PC-3 (cell line): ENCODE results near the gene CYP27A1. TPM values are rescaled to one million over a fixed set of nuclear protein-coding genes. Genes with fewer than 3 reads are reported as not detected.

ENCODE experiments used
- ATAC-seq: fragments of 200-7000 bp; cut with Tn5 transposase; 2 replicates; pipeline ENCODE4 v1.9.1; 2020; ENCODE audit warnings: mild to moderate bottlenecking, moderate library complexity
- BruUV-seq: library from RNA; stranded (reverse); fragments of 400-500 nt; replicated peaks from 2 replicates; lab custom pipeline; 2021; lab: Mats Ljungman, UMichigan
- CTCF ChIA-PET: fragments of 300-600 bp; sonication (Branson Sonifier 250); formaldehyde crosslinking; loops from one replicate; lab custom pipeline; 2022; ENCODE audit warnings: antibody characterized with exemption; lab: Charles Lee
- POLR2A ChIA-PET: fragments of 300-600 bp; sonication (Branson Sonifier 250); formaldehyde crosslinking; loops from one replicate; lab custom pipeline; 2022; ENCODE audit warnings: antibody characterized with exemption; ENCODE audit not compliant: unreplicated experiment; lab: Charles Lee
- DNase-seq: peaks from one replicate; pipeline ENCODE4 v3.0.0-alpha.2; 2015
- H2AFZ ChIP-seq: fragments of 300-600 bp; sonication (generic); 2 replicates; pipeline ENCODE4 v1.6.0; 2016; ENCODE audit warnings: antibody characterized with exemption, low read length
- H3F3A ChIP-seq: fragments of 300-600 bp; sonication (generic); one replicate; pipeline ENCODE4 v1.6.0; 2017; ENCODE audit warnings: antibody characterized with exemption, low read length, control low read depth, mild to moderate bottlenecking; ENCODE audit not compliant: unreplicated experiment
- H3K27ac ChIP-seq: fragments of 300-600 bp; sonication (generic); 2 replicates; pipeline ENCODE4 v1.5.1; 2016; ENCODE audit warnings: mild to moderate bottlenecking, low read length
- H3K27me3 ChIP-seq: fragments of 300-600 bp; sonication (generic); 2 replicates; pipeline ENCODE4 v1.6.1; 2016; ENCODE audit warnings: low read length, mixed read lengths
- H3K36me3 ChIP-seq: fragments of 300-600 bp; sonication (generic); 2 replicates; pipeline ENCODE4 v1.6.1; 2016; ENCODE audit warnings: low read depth, mixed run types, low read length, mixed read lengths
- H3K4me1 ChIP-seq: fragments of 300-600 bp; sonication (generic); 2 replicates; pipeline ENCODE4 v1.5.1; 2016; ENCODE audit warnings: low read length; ENCODE audit not compliant: insufficient read depth
- H3K4me2 ChIP-seq: fragments of 300-600 bp; sonication (generic); 2 replicates; pipeline ENCODE4 v1.6.0; 2016; ENCODE audit warnings: low read length
- H3K4me3 ChIP-seq: fragments of 300-600 bp; sonication (generic); 2 replicates; pipeline ENCODE4 v1.5.1; 2016; ENCODE audit warnings: mild to moderate bottlenecking, low read length, mixed read lengths
- H3K79me2 ChIP-seq: fragments of 300-600 bp; sonication (generic); 2 replicates; pipeline ENCODE4 v1.6.1; 2017; ENCODE audit warnings: low read length, mixed read lengths
- H3K9ac ChIP-seq: fragments of 300-600 bp; sonication (generic); 2 replicates; pipeline ENCODE4 v1.6.0; 2016; ENCODE audit warnings: mild to moderate bottlenecking, low read length
- H3K9me2 ChIP-seq: fragments of 300-600 bp; sonication (generic); replicated peaks from 2 replicates; pipeline ENCODE4 v1.6.1; 2016; ENCODE audit warnings: mixed run types, low read length, mixed read lengths
- H3K9me3 ChIP-seq: fragments of 300-600 bp; sonication (generic); 2 replicates; pipeline ENCODE4 v1.6.1; 2016; ENCODE audit warnings: low read length, mixed read lengths
- H4K20me1 ChIP-seq: fragments of 300-600 bp; sonication (generic); 2 replicates; pipeline ENCODE4 v1.6.1; 2016; ENCODE audit warnings: low read length, mixed read lengths
- CTCF ChIP-seq: fragments of 300-600 bp; sonication (generic); conservative IDR thresholded peaks from 2 replicates; pipeline ENCODE4 v1.5.1; 2017; ENCODE audit warnings: antibody characterized with exemption, low read depth, mild to moderate bottlenecking, low read length
- EZH2 ChIP-seq: fragments of 300-600 bp; sonication (generic); IDR thresholded peaks from one replicate; pipeline ENCODE4 v1.6.1; 2017; ENCODE audit warnings: antibody characterized with exemption, mild to moderate bottlenecking, low read length; ENCODE audit not compliant: unreplicated experiment
- EZH2phosphoT487 ChIP-seq: fragments of 300-600 bp; sonication (generic); IDR thresholded peaks from 2 replicates; pipeline ENCODE4 v1.6.1; 2018; ENCODE audit warnings: mild to moderate bottlenecking, antibody characterized with exemption, low read length, borderline replicate concordance
- intact Hi-C: fragments of 100-400 bp; cut with micrococcal nuclease; formaldehyde crosslinking; loops from 2 replicates; pipeline ENCODE4 v1.9.0; 2023
- total RNA-seq: library from RNA; depleted of rRNA; stranded (reverse); fragments of >200 nt; gene quantifications from 2 replicates; pipeline ENCODE4 v1.2.3, GENCODE V29; 2014

The CYP27A1 gene
- total RNA-seq, 1 experiment from 2014 or later: 6.0 TPM

- TF ChIP-seq CTCF (no peak), EZH2 (no peak), EZH2phosphoT487 (no peak)
- H3K79me2 ChIP-seq: no peaks in the 10 kb centered on the region
- peaks cover 30% of the 10 kb centered on the region for H3K27me3 ChIP-seq
- ATAC-seq (peak; percentile 50), DNase-seq (no peak)
- H3K9me2 ChIP-seq: no peaks in the 10 kb centered on the region
- BruUV-seq: no TSS peak
- H3K9me3 ChIP-seq: no peaks in the 10 kb centered on the region
- peak within 1 kb of the TSS; percentile 42; the same call in 1 of the 2 replicates for H2AFZ ChIP-seq
- no peaks in the 10 kb centered on the region for H3K4me1 ChIP-seq
- intact Hi-C loops: no loop called here
- H4K20me1 ChIP-seq: no peaks in the 10 kb centered on the region
- peak within 1 kb of the TSS; percentile 71 for H3K4me2 ChIP-seq
- POLR2A ChIA-PET: no interaction called here
- peak within 1 kb of the TSS; percentile 53; the same call in 1 of the 2 replicates for H3K4me3 ChIP-seq
- no peak within 1 kb of the TSS for H3K27ac ChIP-seq
- CTCF ChIA-PET: interaction anchor here (0.6 kb wide), 1 partner anchor 681 kb away, joined by 10 read pairs; no protein-coding TSS in a partner anchor
- no peaks in the 10 kb centered on the region for H3K36me3 ChIP-seq
- H3K9ac ChIP-seq: no peak within 1 kb of the TSS
- no peaks in the 10 kb centered on the region for H3F3A ChIP-seq
These were observed 77.6 kb downstream of the CYP27A1 start, which contains the start of gene WNT6 for GRCh38 chr2:218859556-218859987. Gene WNT6 (plus strand): TSS chr2:218859805. CDS start chr2:218860038, 233 bp downstream.

GRCh38 chr2:218859988-218860831 lies 78.3 kb downstream of the CYP27A1 start:
- H3K79me2 ChIP-seq: no peaks in the 10 kb centered on the region
- H4K20me1 ChIP-seq: no peaks in the 10 kb centered on the region
- H3K36me3 ChIP-seq: no peaks in the 10 kb centered on the region
- peak; percentile 7; the same call in 1 of the 2 replicates for ATAC-seq
- H3K27me3 ChIP-seq: peaks cover 30% of the 10 kb centered on the region
- intact Hi-C loops: no loop called here
- peak overlapping the region; percentile 71 for H3K4me2 ChIP-seq
- ChIA-PET POLR2A (no interaction called here), CTCF (interaction anchor here (0.6 kb wide), 1 partner anchor 38 kb away, joined by 13 read pairs; no protein-coding TSS in a partner anchor)
- BruUV-seq: no TSS peak
- no peaks in the 10 kb centered on the region for H3K9me2 ChIP-seq
- peak; percentile 92 for TF ChIP-seq EZH2
- no peak for TF ChIP-seq CTCF
- peak; percentile 64; the same call in 1 of the 2 replicates for TF ChIP-seq EZH2phosphoT487
- DNase-seq: no peak
- peak overlapping the region; percentile 53; the same call in 1 of the 2 replicates for H3K4me3 ChIP-seq
- no peak overlapping the region for H3K9ac ChIP-seq
- H3K4me1 ChIP-seq: no peaks in the 10 kb centered on the region
- no peak overlapping the region for H3K27ac ChIP-seq
- peak overlapping the region; percentile 42; the same call in 1 of the 2 replicates for H2AFZ ChIP-seq
- no peaks in the 10 kb centered on the region for H3F3A ChIP-seq
- H3K9me3 ChIP-seq: no peaks in the 10 kb centered on the region
